Right lobe of liver (tissue), 4 donors: ENCODE data around the gene TRAF4.
A peak's percentile ranks its signal among the peaks of the same experiment; 100 is the strongest.

Experiments used
- CTCF ChIP-seq, 4 donors: fragments of 200-600 bp in 3 of 4; fragments of 450-650 bp in 1 of 4; IDR thresholded peaks; one replicate each; pipeline versions ENCODE4 v1.5.1 to v1.8.0; 2016 to 2022; ENCODE audit warnings: antibody characterized with exemption in 4 of 4, mild to moderate bottlenecking in 2 of 4
- POLR2A ChIP-seq: fragments of 450-650 bp; IDR thresholded peaks from one replicate; pipeline ENCODE4 v1.6.1; 2017; ENCODE audit warnings: antibody characterized with exemption, mild to moderate bottlenecking
- donor health status: DM: no; HTN: no; CAD: no.
- donor health status: DM: no; HTN: no; CAD: no.
- donor health status: DM: no; HTN: yes; CAD: no.

- TF ChIP-seq CTCF (IDR thresholded peaks at IDR 0.05) (peak; percentile 93 to 96 (median 94)), POLR2A (no peak)
Measured at GRCh38 chr17:28763804-28764266, 20.0 kb downstream of the TRAF4 start.
